GM18951 (cell line): ENCODE measurements around the gene NPHS1.
"Not testable (repeated sequence)": the region's sequence is repeated elsewhere in the genome, so short reads cannot be mapped to it uniquely, and the experiment has no call there.

Experiments used
- POLR2A ChIP-seq: IDR thresholded peaks from 4 replicates; pipeline ENCODE4 v1.6.1; 2011; ENCODE audit warnings: mild to moderate bottlenecking; ENCODE audit not compliant: insufficient read length, insufficient read depth; ENCODE audit errors: extremely low read depth
- in situ Hi-C: fragments of 300-500 bp; cut with MboI; formaldehyde crosslinking; loops from one replicate; pipeline ENCODE4 v1.12.0; 2022; ENCODE audit warnings: low sequenced_read_pairs, mixed read lengths, inconsistent platforms; ENCODE audit not compliant: unreplicated experiment

Gene NPHS1

GRCh38 chr19:35797663-35798062, 54.6 kb downstream of the NPHS1 start:
- TF ChIP-seq POLR2A: no peak
- in situ Hi-C loops: no loop called here

GRCh38 chr19:35796645-35797542, 55.4 kb downstream of the NPHS1 start:
- in situ Hi-C loops: no loop called here
- no peak for TF ChIP-seq POLR2A

GRCh38 chr19:35795564-35795963, 56.7 kb downstream of the NPHS1 start:
- in situ Hi-C loops: not testable (repeated sequence)

GRCh38 chr19:35793381-35794165, 58.7 kb downstream of the NPHS1 start:
- in situ Hi-C loops: no loop called here
- no peak for TF ChIP-seq POLR2A

- no peak for TF ChIP-seq POLR2A
- in situ Hi-C loops: no loop called here
Observed at GRCh38 chr19:35792888-35793287, 59.4 kb downstream of the NPHS1 start.

- in situ Hi-C loops: no loop called here
- no peak for TF ChIP-seq POLR2A
Observed at GRCh38 chr19:35792312-35792711, 60.0 kb downstream of the NPHS1 start.

- TF ChIP-seq POLR2A: no peak
- in situ Hi-C loops: no loop called here
Observed at GRCh38 chr19:35791814-35792279, 60.5 kb downstream of the NPHS1 start.

GRCh38 chr19:35790981-35791813, 61.1 kb downstream of the NPHS1 start:
- TF ChIP-seq POLR2A: no peak
- in situ Hi-C loops: no loop called here

- TF ChIP-seq POLR2A: no peak
- in situ Hi-C loops: no loop called here
Observed at GRCh38 chr19:35789978-35790944, 62.0 kb downstream of the NPHS1 start.

- in situ Hi-C loops: no loop called here
- TF ChIP-seq POLR2A: no peak
Observed at GRCh38 chr19:35789195-35789977, 62.9 kb downstream of the NPHS1 start.

GRCh38 chr19:35788205-35788960, 63.9 kb downstream of the NPHS1 start:
- in situ Hi-C loops: no loop called here
- no peak for TF ChIP-seq POLR2A
